Keratinocyte (primary cell): Measurements from ENCODE around the gene DOK6. TPM values are rescaled to one million over a fixed set of nuclear protein-coding genes. Genes with fewer than 3 reads are reported as not detected.

ENCODE experiments used
- DNase-seq: peaks from one replicate; pipeline ENCODE4 v3.0.0-alpha.2; 2011; ENCODE audit warnings: low read depth, missing footprints, low spot score
- FAIRE-seq: peaks from 2 replicates; lab custom pipeline; 2011; peaks lifted over from hg19 to GRCh38; lab: Jason Lieb, UNC
- H2AFZ ChIP-seq: 2 replicates; pipeline ENCODE4 v1.6.0; 2012; ENCODE audit warnings: low read length, control low read depth, inconsistent platforms; ENCODE audit not compliant: control insufficient read depth
- H3K27ac ChIP-seq: 2 replicates; pipeline ENCODE4 v1.5.1; 2011; ENCODE audit warnings: low read length; ENCODE audit not compliant: control insufficient read depth, insufficient read depth
- H3K27me3 ChIP-seq: 3 replicates; pipeline ENCODE4 v1.6.0; 2011; ENCODE audit warnings: low read length; ENCODE audit not compliant: control insufficient read depth, insufficient read depth; ENCODE audit errors: extremely low read depth
- H3K36me3 ChIP-seq, 2 experiments: 2 replicates in 1 of 2; 3 replicates in 1 of 2; pipeline ENCODE4 v1.5.1; 2011; ENCODE audit warnings: low read length in 2 of 2, mild to moderate bottlenecking in 1 of 2; ENCODE audit not compliant: control insufficient read depth in 2 of 2, insufficient read depth in 2 of 2; ENCODE audit errors: extremely low read depth in 1 of 2
- H3K4me1 ChIP-seq: 3 replicates; pipeline ENCODE4 v1.5.1; 2011; ENCODE audit warnings: low read length; ENCODE audit not compliant: control insufficient read depth, insufficient read depth; ENCODE audit errors: extremely low read depth
- H3K4me2 ChIP-seq: 3 replicates; pipeline ENCODE4 v1.6.0; 2011; ENCODE audit warnings: low read depth, low read length; ENCODE audit not compliant: control insufficient read depth, insufficient read depth; ENCODE audit errors: extremely low read depth
- H3K4me3 ChIP-seq, 3 experiments: fragments of 200-600 bp in 1 of 3; sonication (generic) in 1 of 3; 2 replicates in 2 of 3; 3 replicates in 1 of 3; pipeline ENCODE4 v1.5.1; 2011 to 2016; ENCODE audit warnings: low read length in 3 of 3, mild to moderate bottlenecking in 3 of 3, control low read depth in 2 of 3, inconsistent platforms in 1 of 3, low read depth in 1 of 3, mixed read lengths in 1 of 3, mixed run types in 1 of 3, moderate library complexity in 1 of 3; ENCODE audit not compliant: control insufficient read depth in 2 of 3, insufficient read depth in 2 of 3; ENCODE audit errors: extremely low read depth in 1 of 3
- H3K79me2 ChIP-seq: 2 replicates; pipeline ENCODE4 v1.6.0; 2012; ENCODE audit warnings: low read length; ENCODE audit not compliant: control insufficient read depth, insufficient read depth
- H3K9ac ChIP-seq: 3 replicates; pipeline ENCODE4 v1.6.0; 2011; ENCODE audit warnings: low read length; ENCODE audit not compliant: control insufficient read depth, insufficient read depth; ENCODE audit errors: extremely low read depth
- H3K9me1 ChIP-seq: 3 replicates; pipeline ENCODE4 v1.6.0; 2011; ENCODE audit warnings: low read length; ENCODE audit not compliant: control insufficient read depth, insufficient read depth; ENCODE audit errors: extremely low read depth
- H3K9me3 ChIP-seq: 2 replicates; pipeline ENCODE4 v1.5.1; 2012; ENCODE audit warnings: low read depth, low read length; ENCODE audit not compliant: control insufficient read depth
- H4K20me1 ChIP-seq: 3 replicates; pipeline ENCODE4 v1.6.0; 2011; ENCODE audit warnings: low read length; ENCODE audit not compliant: control insufficient read depth, insufficient read depth; ENCODE audit errors: extremely low read depth
- CTCF ChIP-seq, 3 experiments: IDR thresholded peaks in 1 of 3; conservative IDR thresholded peaks in 1 of 3; optimal IDR thresholded peaks in 1 of 3; 2 replicates in 2 of 3; 3 replicates in 1 of 3; pipeline versions ENCODE3 to v1.5.1; 2011; ENCODE audit warnings: low read length in 3 of 3, mild to moderate bottlenecking in 3 of 3, moderate library complexity in 2 of 3, control low read depth in 1 of 3, inconsistent platforms in 1 of 3; ENCODE audit not compliant: insufficient read depth in 2 of 3; ENCODE audit errors: extremely low read depth in 1 of 3
- EZH2 ChIP-seq: IDR thresholded peaks from one replicate; pipeline ENCODE4 v1.6.1; 2012; ENCODE audit warnings: inconsistent platforms, mild to moderate bottlenecking, low read length, moderate library complexity
- dilution Hi-C: fragments of 300-500 bp; cut with MboI; formaldehyde crosslinking; loops from one replicate; pipeline ENCODE4 v1.7.0; 2020; ENCODE audit warnings: low sequenced_read_pairs; ENCODE audit not compliant: extremely low pct_ligation_motif_present
- polyA plus RNA-seq, 5 experiments: library from polyadenylated mRNA; depleted of rRNA in 3 of 5; stranded (reverse) in 3 of 5; stranded (forward) in 1 of 5; unstranded in 1 of 5; fragments of >200 nt; gene quantifications; 1 replicate in 1 of 5; 2 replicates in 3 of 5; 3 replicates in 1 of 5; pipeline versions ENCODE4 v1.2.1 to v1.2.3, GENCODE V29; 2011 to 2012; ENCODE audit warnings: missing spikeins in 2 of 5, low read depth in 1 of 5, low replicate concordance in 1 of 5

DOK6 gene
- polyA plus RNA-seq, 1 donor (not counting 4 experiments of a cell fraction or from before 2014, with no cell fraction given) = not detected

DNA sequence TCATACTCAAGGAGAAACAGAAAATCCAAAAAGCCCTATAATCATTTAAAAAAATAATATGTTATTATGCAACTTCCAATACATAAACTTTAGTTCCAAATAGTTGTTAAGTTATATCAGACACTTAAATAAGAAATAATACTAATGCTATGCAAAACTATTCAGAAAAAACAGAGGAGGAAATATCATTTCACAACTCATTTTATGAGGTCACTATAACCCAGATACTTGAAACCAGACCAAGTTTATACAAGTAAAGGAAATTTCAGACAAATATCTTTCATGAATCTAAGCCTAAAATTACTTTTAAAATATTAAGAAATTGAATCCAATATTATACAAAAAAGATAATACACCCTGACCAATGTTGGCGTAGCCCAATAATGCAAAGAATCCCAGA lies 286.2 kb downstream of the DOK6 start:
- Histone ChIP-seq H3K27me3 (no peaks in the 10 kb centered on the region), H3K9me1 (no peaks in the 10 kb centered on the region), H3K27ac (no peak overlapping the region), H3K36me3 (no peaks in the 10 kb centered on the region), H3K4me3 (no peak overlapping the region), H3K9ac (no peak overlapping the region), H3K79me2 (no peaks in the 10 kb centered on the region), H3K4me1 (no peaks in the 10 kb centered on the region), H3K9me3 (no peaks in the 10 kb centered on the region), H3K4me2 (no peak overlapping the region), H2AFZ (no peak overlapping the region), H4K20me1 (no peaks in the 10 kb centered on the region)
- dilution Hi-C loops = no loop called here
- FAIRE-seq (no peak), DNase-seq (no peak)
- no peak for TF ChIP-seq EZH2
- TF ChIP-seq CTCF (optimal IDR thresholded peaks at IDR 0.05 in 1 of 3, IDR thresholded peaks at IDR 0.05 in 1 of 3, conservative IDR thresholded peaks at IDR 0.05 in 1 of 3; ENCODE audit: extremely low read depth in 1 of 3, insufficient read depth in 2 of 3, low read length in 3 of 3) = no peak

DNA sequence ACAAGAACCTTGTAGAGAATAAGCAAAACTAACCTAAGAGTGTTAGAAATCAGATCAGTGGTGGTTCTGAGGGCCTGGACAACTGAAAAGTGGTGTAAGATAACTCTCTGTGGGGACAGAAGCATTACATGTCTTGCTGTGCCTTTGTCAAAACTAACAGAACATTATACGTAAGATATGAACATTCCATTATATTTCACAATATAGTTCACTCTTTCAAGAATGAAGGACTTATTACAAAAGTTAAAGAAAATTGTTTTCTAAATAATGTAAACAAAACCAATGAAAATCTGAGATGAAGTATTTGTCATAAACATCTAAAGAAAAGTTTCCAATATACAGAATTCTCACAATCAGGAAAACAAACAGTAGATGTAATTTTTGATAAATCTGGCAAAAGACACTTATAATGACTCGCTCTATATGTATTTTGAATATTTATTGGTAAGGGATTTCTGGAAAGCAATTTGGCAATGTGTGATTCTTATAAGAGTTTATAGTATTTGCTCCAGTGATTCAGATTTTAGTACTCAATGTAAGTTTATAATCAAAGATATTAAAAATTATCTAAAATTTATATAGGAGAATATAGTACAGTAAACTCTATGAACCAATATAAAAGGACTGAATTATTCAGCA lies 288.6 kb downstream of the DOK6 start:
- DNase-seq = no peak
- H2AFZ ChIP-seq = no peak overlapping the region
- H3K27ac ChIP-seq = no peak overlapping the region
- H3K27me3 ChIP-seq = no peaks in the 10 kb centered on the region
- H3K9me1 ChIP-seq = no peaks in the 10 kb centered on the region
- no peak for TF ChIP-seq EZH2
- TF ChIP-seq CTCF (optimal IDR thresholded peaks at IDR 0.05 in 1 of 3, IDR thresholded peaks at IDR 0.05 in 1 of 3, conservative IDR thresholded peaks at IDR 0.05 in 1 of 3; ENCODE audit: extremely low read depth in 1 of 3, insufficient read depth in 2 of 3, low read length in 3 of 3) = no peak
- H3K79me2 ChIP-seq = no peaks in the 10 kb centered on the region
- no peak overlapping the region for H3K4me2 ChIP-seq
- dilution Hi-C loops = no loop called here
- H4K20me1 ChIP-seq = no peaks in the 10 kb centered on the region
- no peak overlapping the region for H3K9ac ChIP-seq
- H3K36me3 ChIP-seq = no peaks in the 10 kb centered on the region
- no peak overlapping the region for H3K4me3 ChIP-seq
- FAIRE-seq = no peak
- no peaks in the 10 kb centered on the region for H3K4me1 ChIP-seq
- no peaks in the 10 kb centered on the region for H3K9me3 ChIP-seq
